K562 (cell line): Measurements from ENCODE around the gene GNAI3.

Source experiments
- CTCF ChIP-seq, 3 experiments: IDR thresholded peaks in 2 of 3; conservative IDR thresholded peaks in 1 of 3; 2 replicates each; pipeline ENCODE4 v1.5.1; 2011 to 2012; ENCODE audit warnings: low read length in 3 of 3, mild to moderate bottlenecking in 3 of 3, control low read depth in 2 of 3, improper control_type of control experiment in 1 of 3, inconsistent platforms in 1 of 3, low read depth in 1 of 3, mixed read lengths in 1 of 3, moderate library complexity in 1 of 3; ENCODE audit not compliant: insufficient read depth in 2 of 3
- RBM34 ChIP-seq: fragments of 200-400 bp; formaldehyde crosslinking; IDR thresholded peaks from 2 replicates; pipeline ENCODE4 v1.6.1; 2018; ENCODE audit warnings: low read length, borderline replicate concordance; ENCODE audit not compliant: insufficient read depth
- TAF1 ChIP-seq: IDR thresholded peaks from 2 replicates; pipeline ENCODE4 v1.6.1; 2011; ENCODE audit warnings: mild to moderate bottlenecking, low read length, moderate library complexity; ENCODE audit not compliant: insufficient read depth, control insufficient read depth, severe bottlenecking; ENCODE audit errors: extremely low read depth

- no peak for TF ChIP-seq TAF1
- TF ChIP-seq CTCF (IDR thresholded peaks at IDR 0.05 in 2 of 3, conservative IDR thresholded peaks at IDR 0.05 in 1 of 3; ENCODE audit: insufficient read depth in 2 of 3, low read depth in 1 of 3, low read length in 3 of 3): no peak
- no peak for TF ChIP-seq RBM34
Observed at GRCh38 chr1:109598156-109598555, 49.7 kb downstream of the GNAI3 start.
